BJ (cell line): ENCODE data around the gene RFLNA. TPM values are rescaled to one million over a fixed set of nuclear protein-coding genes. Genes with fewer than 3 reads are reported as not detected.

Source experiments
- CTCF ChIA-PET: fragments of 350-600 bp; formaldehyde crosslinking; extraction: SDS; loops from one replicate; lab custom pipeline; 2021; ENCODE audit warnings: antibody characterized with exemption, inconsistent platforms; lab: Yijun Ruan, JAX
- POLR2A ChIA-PET: fragments of 300-600 bp; sonication (Branson Sonifier 250); formaldehyde crosslinking; extraction: SDS; loops from one replicate; lab custom pipeline; 2021; ENCODE audit warnings: antibody characterized with exemption; lab: Charles Lee
- DNase-seq: peaks from one replicate; pipeline ENCODE4 v3.0.0-alpha.2; 2011; ENCODE audit warnings: low read depth
- H3K27me3 ChIP-seq: 2 replicates; pipeline ENCODE4 v1.6.0; 2011; ENCODE audit warnings: low read length; ENCODE audit not compliant: control insufficient read depth, insufficient read depth
- H3K36me3 ChIP-seq: 2 replicates; pipeline ENCODE4 v1.5.1; 2011; ENCODE audit warnings: low read length; ENCODE audit not compliant: control insufficient read depth, insufficient read depth
- H3K4me3 ChIP-seq: 2 replicates; pipeline ENCODE4 v1.5.1; 2011; ENCODE audit warnings: low read depth, mild to moderate bottlenecking, control low read depth, low read length
- CTCF ChIP-seq: IDR thresholded peaks from 2 replicates; pipeline ENCODE4 v1.5.1; 2011; ENCODE audit warnings: low read depth, mild to moderate bottlenecking, control low read depth, inconsistent platforms, low read length, moderate library complexity; ENCODE audit not compliant: insufficient read depth
- polyA plus RNA-seq: library from polyadenylated mRNA; depleted of rRNA; stranded (reverse); fragments of >200 nt; gene quantifications from 2 replicates; pipeline ENCODE4 v1.2.3, GENCODE V29; 2011

The RFLNA gene
- polyA plus RNA-seq, 1 experiment = not detected

GRCh38 chr12:124254126-124254525, 40.8 kb upstream of the RFLNA start:
- peaks cover 26% of the 10 kb centered on the region for H3K27me3 ChIP-seq
- ChIA-PET POLR2A (no interaction called here), CTCF (no interaction called here)
- no peak for DNase-seq
- TF ChIP-seq CTCF = no peak
- H3K36me3 ChIP-seq = no peaks in the 10 kb centered on the region
- H3K4me3 ChIP-seq = no peak overlapping the region

- CTCF ChIA-PET = no interaction called here
- peaks cover 18% of the 10 kb centered on the region for H3K27me3 ChIP-seq
- no peak overlapping the region for H3K4me3 ChIP-seq
- no peaks in the 10 kb centered on the region for H3K36me3 ChIP-seq
- DNase-seq = no peak
- TF ChIP-seq CTCF = no peak
- POLR2A ChIA-PET = no interaction called here
Measured at GRCh38 chr12:124259154-124260066, 35.5 kb upstream of the RFLNA start.

- Histone ChIP-seq H3K4me3 (no peak overlapping the region), H3K27me3 (peaks cover 13% of the 10 kb centered on the region), H3K36me3 (no peaks in the 10 kb centered on the region)
- POLR2A ChIA-PET = no interaction called here
- CTCF ChIA-PET = no interaction called here
- TF ChIP-seq CTCF = no peak
- DNase-seq = no peak
Measured at GRCh38 chr12:124261885-124262284, 33.0 kb upstream of the RFLNA start.

DNA sequence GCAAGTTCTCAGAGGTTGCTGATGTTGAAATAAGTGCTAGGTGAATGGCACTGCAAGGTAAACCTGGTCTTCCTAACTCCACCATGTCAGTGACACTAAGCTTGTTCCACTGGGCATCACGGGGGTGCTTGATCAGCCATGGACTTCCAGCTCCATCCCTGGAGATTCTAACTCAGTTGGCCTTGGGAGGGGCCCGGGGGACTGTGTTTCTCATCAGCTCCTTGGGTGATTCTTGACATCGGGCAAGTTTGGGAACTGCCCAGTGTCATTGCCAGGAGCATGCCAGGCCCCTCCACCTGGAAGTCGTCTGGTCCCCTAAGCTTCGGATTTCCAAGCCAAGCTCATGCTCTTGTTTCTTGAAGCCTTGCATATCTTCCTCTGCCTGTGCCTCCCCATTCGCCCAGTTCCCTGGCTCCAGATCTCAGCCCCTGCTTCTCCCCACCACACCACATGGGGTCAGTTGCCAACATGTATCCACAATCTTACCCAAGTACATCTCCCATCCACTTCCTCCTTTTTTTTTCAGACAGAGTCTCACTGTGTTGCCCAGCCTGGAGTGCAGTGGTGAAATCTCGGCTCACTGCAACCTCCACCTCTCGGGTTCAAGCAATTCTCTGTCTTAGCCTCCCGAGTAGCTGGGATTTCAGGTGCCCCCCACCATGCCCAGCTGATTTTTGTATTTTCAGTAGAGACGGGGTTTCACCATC, 30.7 kb upstream of the RFLNA start:
- H3K27me3 ChIP-seq = peaks cover 7% of the 10 kb centered on the region
- ChIA-PET POLR2A (no interaction called here), CTCF (interaction anchor here (0.6 kb wide), 1 partner anchor 77 kb away, joined by 3 read pairs; no protein-coding TSS in a partner anchor)
- H3K36me3 ChIP-seq = no peaks in the 10 kb centered on the region
- TF ChIP-seq CTCF = no peak
- no peak overlapping the region for H3K4me3 ChIP-seq
- no peak for DNase-seq

- TF ChIP-seq CTCF = no peak
- DNase-seq = no peak
- POLR2A ChIA-PET = no interaction called here
- no peak overlapping the region for H3K4me3 ChIP-seq
- peaks cover 7% of the 10 kb centered on the region for H3K27me3 ChIP-seq
- no peaks in the 10 kb centered on the region for H3K36me3 ChIP-seq
- CTCF ChIA-PET = no interaction called here
Measured at GRCh38 chr12:124264879-124265278, 30.0 kb upstream of the RFLNA start.
